Neuronal stem cell (in vitro differentiated cells): Measurements from ENCODE around the gene WWOX.

Experiments
- DNase-seq: peaks from one replicate; pipeline ENCODE4 v3.0.0-alpha.2; 2013; ENCODE audit warnings: low spot score
- H2AFZ ChIP-seq: one replicate; pipeline ENCODE4 v1.6.1; 2013; ENCODE audit warnings: mild to moderate bottlenecking, low read length, inconsistent platforms
- H2AK5ac ChIP-seq: 2 replicates; pipeline ENCODE4 v1.6.1; 2013; ENCODE audit warnings: low read depth, mild to moderate bottlenecking, inconsistent platforms, low read length, moderate library complexity, mixed read lengths
- H2BK120ac ChIP-seq: 2 replicates; pipeline ENCODE4 v1.6.1; 2013; ENCODE audit warnings: low read depth, mild to moderate bottlenecking, inconsistent platforms, low read length, moderate library complexity, mixed read lengths
- H2BK12ac ChIP-seq: one replicate; pipeline ENCODE4 v1.6.1; 2013; ENCODE audit warnings: low read length, inconsistent platforms
- H2BK15ac ChIP-seq: 2 replicates; pipeline ENCODE4 v1.6.1; 2013; ENCODE audit warnings: mild to moderate bottlenecking, low read length, inconsistent platforms, mixed read lengths
- H2BK5ac ChIP-seq: one replicate; pipeline ENCODE4 v1.6.1; 2013; ENCODE audit warnings: inconsistent platforms, mild to moderate bottlenecking, low read length, moderate library complexity
- H3K14ac ChIP-seq: one replicate; pipeline ENCODE4 v1.6.1; 2013; ENCODE audit warnings: low read length, inconsistent platforms
- H3K18ac ChIP-seq: 2 replicates; pipeline ENCODE4 v1.6.1; 2013; ENCODE audit warnings: low read length, inconsistent platforms
- H3K23ac ChIP-seq: 2 replicates; pipeline ENCODE4 v1.6.1; 2013; ENCODE audit warnings: low read depth, mild to moderate bottlenecking, mixed read lengths, low read length, inconsistent platforms; ENCODE audit not compliant: poor library complexity
- H3K27ac ChIP-seq: replicated peaks from 3 replicates; pipeline ENCODE4 v1.5.1; 2013; ENCODE audit warnings: low read length, inconsistent platforms
- H3K27me3 ChIP-seq, 3 experiments: 2 replicates each; pipeline ENCODE4 v1.6.1; 2013; ENCODE audit warnings: low read length in 3 of 3, mild to moderate bottlenecking in 2 of 3, inconsistent platforms in 1 of 3, low read depth in 1 of 3, mixed read lengths in 1 of 3, moderate library complexity in 1 of 3; ENCODE audit not compliant: control insufficient read depth in 3 of 3, insufficient read depth in 3 of 3
- H3K36me3 ChIP-seq, 2 donors: replicated peaks in 1 of 2; 2 replicates each; pipeline ENCODE4 v1.6.1; 2013; ENCODE audit warnings: low read length in 2 of 2; ENCODE audit not compliant: control insufficient read depth in 2 of 2, insufficient read depth in 2 of 2
- H3K4ac ChIP-seq: 2 replicates; pipeline ENCODE4 v1.6.1; 2013; ENCODE audit warnings: inconsistent platforms, mild to moderate bottlenecking, low read length, moderate library complexity
- H3K4me1 ChIP-seq, 2 donors: 1 replicate in 1 of 2; 2 replicates in 1 of 2; pipeline ENCODE4 v1.6.1; 2013; ENCODE audit warnings: low read length in 2 of 2, low read depth in 1 of 2; ENCODE audit not compliant: control insufficient read depth in 2 of 2, insufficient read depth in 1 of 2
- H3K4me2 ChIP-seq: one replicate; pipeline ENCODE4 v1.6.1; 2013; ENCODE audit warnings: mild to moderate bottlenecking, low read length, inconsistent platforms; ENCODE audit not compliant: insufficient read depth, poor library complexity, severe bottlenecking
- H3K4me3 ChIP-seq, 2 donors: 2 replicates each; pipeline ENCODE4 v1.5.1; 2013; ENCODE audit warnings: low read length in 2 of 2, mild to moderate bottlenecking in 2 of 2, inconsistent platforms in 1 of 2, moderate library complexity in 1 of 2
- H3K79me1 ChIP-seq: one replicate; pipeline ENCODE4 v1.6.1; 2013; ENCODE audit warnings: low read depth, mild to moderate bottlenecking, inconsistent platforms, low read length, moderate library complexity
- H3K9ac ChIP-seq: one replicate; pipeline ENCODE4 v1.6.1; 2013; ENCODE audit warnings: mild to moderate bottlenecking, low read depth, low read length, inconsistent platforms; ENCODE audit not compliant: poor library complexity
- H3K9me3 ChIP-seq, 2 donors: replicated peaks in 1 of 2; 2 replicates each; pipeline versions ENCODE3 to v1.6.1; 2013; ENCODE audit warnings: low read length in 2 of 2, mild to moderate bottlenecking in 2 of 2, inconsistent platforms in 1 of 2, low read depth in 1 of 2, mixed read lengths in 1 of 2, moderate library complexity in 1 of 2; ENCODE audit not compliant: control insufficient read depth in 2 of 2, insufficient read depth in 1 of 2
- H4K8ac ChIP-seq: one replicate; pipeline ENCODE4 v1.6.1; 2013; ENCODE audit warnings: low read depth, mild to moderate bottlenecking, inconsistent platforms, low read length, moderate library complexity
- H4K91ac ChIP-seq: one replicate; pipeline ENCODE4 v1.6.1; 2013; ENCODE audit warnings: low read length, low read depth, mild to moderate bottlenecking, inconsistent platforms; ENCODE audit not compliant: poor library complexity
- WGBS, 2 donors: extraction: QIAGEN DNeasy Blood & Tissue Kit; methylation state at CpG; one replicate each; pipeline ENCODE4 v1.1.7; 2013; ENCODE audit warnings: missing lambda C conversion rate in 2 of 2, mixed read lengths in 1 of 2; ENCODE audit not compliant: insufficient read length in 2 of 2, insufficient replicate concordance in 1 of 2; ENCODE audit errors: extremely low coverage in 2 of 2; 5-methylcytosine and 5-hydroxymethylcytosine counted together

WWOX gene

DNA sequence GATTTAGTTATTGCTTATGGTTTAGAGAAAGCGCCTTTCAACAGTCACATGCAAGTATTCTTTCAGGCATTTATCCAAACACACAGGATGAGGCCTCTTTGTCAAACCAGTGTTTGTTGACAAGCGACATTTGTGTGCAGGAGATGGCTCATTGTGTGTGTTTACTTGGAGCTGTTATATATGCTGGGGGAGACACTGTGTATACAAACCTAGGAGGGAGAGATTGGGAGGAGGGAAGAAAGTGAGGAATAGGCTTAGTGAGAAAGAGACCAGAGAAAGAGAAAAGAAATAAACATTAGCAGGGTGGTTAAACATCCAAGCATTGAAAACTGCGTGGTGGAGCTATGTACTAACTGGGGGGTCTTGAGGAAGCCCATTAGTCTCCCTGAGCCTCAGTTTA, 1063.5 kb downstream of the WWOX start:
- no peak overlapping the region for H3K27ac ChIP-seq
- H3K9ac ChIP-seq = no peak overlapping the region
- no peak overlapping the region for H4K91ac ChIP-seq
- H3K9me3 ChIP-seq = peaks cover 1 to 4% of the 10 kb centered on the region in 2 donors
- H3K14ac ChIP-seq = no peak overlapping the region
- H3K36me3 ChIP-seq = no peaks in the 10 kb centered on the region
- no peak overlapping the region for H3K4me2 ChIP-seq
- H3K23ac ChIP-seq = no peak overlapping the region
- H3K4me1 ChIP-seq = peaks cover 7 to 27% of the 10 kb centered on the region in 2 donors
- no peak overlapping the region for H2AFZ ChIP-seq
- H2BK15ac ChIP-seq = no peak overlapping the region
- H3K4me3 ChIP-seq = no peak overlapping the region
- no peak for DNase-seq
- H2BK5ac ChIP-seq = no peak overlapping the region
- H3K18ac ChIP-seq = no peak overlapping the region
- H2BK12ac ChIP-seq = no peak overlapping the region
- H2BK120ac ChIP-seq = no peak overlapping the region
- WGBS, 2 donors = no CpG with 5 or more reads among the region's 3 CpGs
- H2AK5ac ChIP-seq = no peak overlapping the region
- no peaks in the 10 kb centered on the region for H3K79me1 ChIP-seq
- no peaks in the 10 kb centered on the region for H3K27me3 ChIP-seq
- no peak overlapping the region for H3K4ac ChIP-seq
- H4K8ac ChIP-seq = no peak overlapping the region

DNA sequence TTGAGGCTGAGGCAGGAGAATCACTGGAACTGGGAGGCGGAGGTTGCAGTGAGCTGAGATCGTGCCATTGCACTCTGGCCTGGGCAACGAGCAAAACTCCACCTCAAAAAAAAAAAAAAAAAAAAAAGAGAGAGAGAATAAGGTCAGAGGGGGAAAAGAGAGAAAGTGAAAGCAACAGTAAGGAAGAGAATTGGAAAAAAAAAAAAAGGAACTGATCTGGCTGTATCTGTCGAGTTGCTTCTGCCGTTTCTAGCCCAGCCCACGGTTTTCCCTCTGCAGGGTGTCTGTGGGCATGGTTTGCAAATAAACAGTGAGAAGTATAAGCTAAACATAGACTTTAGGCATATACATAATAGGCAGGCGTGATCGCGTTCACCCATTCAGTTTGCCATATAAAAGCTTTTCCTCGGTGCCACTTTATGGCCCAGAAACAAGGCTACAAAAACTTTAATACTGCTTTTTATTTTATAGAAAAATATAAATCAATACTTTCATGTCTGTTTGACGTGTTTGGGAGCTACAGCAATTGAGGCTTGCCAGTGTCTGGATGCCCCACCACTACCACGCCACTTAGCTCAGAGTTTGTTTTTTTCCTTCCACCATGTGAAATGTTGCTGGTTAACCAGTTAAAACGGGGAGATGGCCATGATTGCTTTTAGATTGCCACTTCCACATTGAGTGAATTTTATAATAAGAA, 1064.4 kb downstream of the WWOX start:
- Histone ChIP-seq H2BK5ac (no peak overlapping the region), H3K4me1 (peaks cover 7 to 28% of the 10 kb centered on the region in 2 donors), H3K27ac (no peak overlapping the region), H3K4me2 (no peak overlapping the region), H2BK120ac (no peak overlapping the region), H3K9ac (no peak overlapping the region), H3K4ac (no peak overlapping the region), H2BK15ac (no peak overlapping the region), H3K27me3 (no peaks in the 10 kb centered on the region), H4K91ac (no peak overlapping the region), H3K14ac (no peak overlapping the region), H3K36me3 (no peaks in the 10 kb centered on the region), H3K23ac (no peak overlapping the region), H3K79me1 (no peaks in the 10 kb centered on the region), H2AFZ (peak overlapping the region; percentile 47), H2BK12ac (no peak overlapping the region), H4K8ac (no peak overlapping the region), H2AK5ac (no peak overlapping the region), H3K18ac (no peak overlapping the region), H3K4me3 (no peak overlapping the region), H3K9me3 (peaks cover 1 to 9% of the 10 kb centered on the region in 2 donors)
- no peak for DNase-seq
- WGBS, 2 donors = no CpG with 5 or more reads among the region's 13 CpGs

DNA sequence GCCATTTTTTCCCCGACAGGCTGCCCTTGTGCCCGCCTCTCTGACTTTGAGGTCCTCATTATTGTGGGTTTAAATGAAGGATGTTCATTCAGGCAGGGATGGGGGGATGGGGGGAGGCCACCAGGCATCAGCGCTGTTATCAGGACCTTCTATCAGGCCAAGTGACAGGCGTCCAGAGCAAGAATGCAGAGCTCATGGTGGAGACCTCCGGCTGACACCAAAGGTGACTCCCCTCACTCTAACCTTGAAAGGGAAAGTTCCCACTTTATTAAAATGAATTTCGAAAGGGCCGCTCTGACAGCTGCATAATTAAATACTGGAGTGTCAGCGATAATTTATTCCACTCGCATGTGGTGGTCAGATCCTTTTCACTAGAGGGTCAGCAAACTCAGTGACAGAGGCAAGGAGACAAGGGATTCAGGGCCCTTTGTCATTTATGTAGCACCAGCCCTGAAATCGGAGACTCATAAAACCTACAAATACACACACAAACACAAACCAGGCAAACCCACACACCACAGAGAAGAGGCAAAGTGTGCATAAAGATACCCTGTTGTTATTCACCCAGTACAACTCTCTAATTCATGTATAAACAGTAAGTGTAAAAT, 1065.0 kb downstream of the WWOX start:
- Histone ChIP-seq H3K4me1 (peaks cover 12 to 34% of the 10 kb centered on the region in 2 donors), H3K9me3 (peaks cover 1 to 9% of the 10 kb centered on the region in 2 donors), H3K4me2 (no peak overlapping the region), H2BK120ac (no peak overlapping the region), H2BK12ac (no peak overlapping the region), H3K36me3 (no peaks in the 10 kb centered on the region), H2AFZ (peak overlapping the region; percentile 47), H2BK5ac (no peak overlapping the region), H2AK5ac (no peak overlapping the region), H3K9ac (no peak overlapping the region), H3K27me3 (no peaks in the 10 kb centered on the region), H3K4ac (no peak overlapping the region), H3K23ac (no peak overlapping the region), H3K4me3 (no peak overlapping the region), H3K14ac (no peak overlapping the region), H4K8ac (no peak overlapping the region), H3K18ac (peak overlapping the region; percentile 28), H3K27ac (no peak overlapping the region), H4K91ac (no peak overlapping the region), H3K79me1 (no peaks in the 10 kb centered on the region), H2BK15ac (no peak overlapping the region)
- no peak for DNase-seq
- no CpG with 5 or more reads among the region's 10 CpGs for WGBS, 2 donors

DNA sequence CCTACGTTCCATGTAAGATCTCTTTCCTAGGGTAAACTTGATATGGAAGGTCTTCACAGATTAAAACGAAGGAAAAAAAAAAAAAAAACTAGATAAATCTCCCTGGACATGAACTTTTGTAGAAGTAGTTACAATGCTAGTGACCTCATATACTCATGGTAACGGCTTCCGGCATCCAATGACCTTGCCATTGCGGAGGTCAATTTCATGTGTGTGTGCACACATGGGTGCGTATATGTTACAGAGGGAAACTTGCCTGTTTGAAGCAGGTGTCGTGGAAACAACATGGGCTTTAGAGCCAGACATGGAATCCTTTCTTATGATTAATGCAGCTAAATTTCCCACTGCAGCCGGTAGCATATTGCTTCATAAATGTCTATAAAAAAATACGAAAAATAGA, 1065.6 kb downstream of the WWOX start:
- H3K79me1 ChIP-seq = no peaks in the 10 kb centered on the region
- H3K23ac ChIP-seq = no peak overlapping the region
- H3K4me2 ChIP-seq = no peak overlapping the region
- H2BK15ac ChIP-seq = no peak overlapping the region
- H3K9ac ChIP-seq = no peak overlapping the region
- no peak overlapping the region for H3K14ac ChIP-seq
- H3K36me3 ChIP-seq = no peaks in the 10 kb centered on the region
- H2BK120ac ChIP-seq = no peak overlapping the region
- H3K27me3 ChIP-seq = no peaks in the 10 kb centered on the region
- no peak for DNase-seq
- H3K18ac ChIP-seq = no peak overlapping the region
- no peak overlapping the region for H2BK5ac ChIP-seq
- no peak overlapping the region for H3K27ac ChIP-seq
- H2AK5ac ChIP-seq = no peak overlapping the region
- no peak overlapping the region for H3K4ac ChIP-seq
- no peak overlapping the region for H4K91ac ChIP-seq
- peak overlapping the region; percentile 74 for H2AFZ ChIP-seq
- no peak overlapping the region for H3K4me3 ChIP-seq
- no peak overlapping the region for H4K8ac ChIP-seq
- WGBS, 2 donors = no CpG with 5 or more reads among the region's 9 CpGs
- H3K9me3 ChIP-seq = peaks cover 1 to 9% of the 10 kb centered on the region in 2 donors
- H2BK12ac ChIP-seq = no peak overlapping the region
- peaks cover 15 to 37% of the 10 kb centered on the region in 2 donors for H3K4me1 ChIP-seq
